ENCODE data around the gene SLC5A8. TPM values are rescaled to one million over a fixed set of nuclear protein-coding genes. Genes with fewer than 3 reads are reported as not detected.

SLC5A8 gene
- not detected for total RNA-seq

GRCh38 chr12:101209319-101210302, at the start of gene SLC5A8:
SLC5A8 (minus strand) TSS chr12:101210238; CDS start chr12:101209848, 390 bp downstream.
- Mint-ChIP-seq H3K4me1 (ENCODE audit: low read depth) (no peaks in the 10 kb centered on the region), H3K9me3 (peaks cover 4% of the 10 kb centered on the region), H3K27me3 (ENCODE audit: low read depth) (peaks cover 28% of the 10 kb centered on the region), H3K36me3 (ENCODE audit: insufficient read depth) (no peaks in the 10 kb centered on the region), H3K4me3 (no peak within 1 kb of the TSS)
- ATAC-seq (no peak), DNase-seq (no peak)

GRCh38 chr12:101257357-101257756, 47.3 kb upstream of the SLC5A8 start:
- no peak overlapping the region for H3K4me3 Mint-ChIP-seq
- peaks cover 3% of the 10 kb centered on the region for H3K27me3 Mint-ChIP-seq (ENCODE audit: low read depth)
- no peaks in the 10 kb centered on the region for H3K36me3 Mint-ChIP-seq (ENCODE audit: insufficient read depth)
- H3K4me1 Mint-ChIP-seq (ENCODE audit: low read depth), result no peaks in the 10 kb centered on the region
- ATAC-seq, result no peak
- no peak for DNase-seq
- H3K9me3 Mint-ChIP-seq, result no peaks in the 10 kb centered on the region

GRCh38 chr12:101256266-101256665, 46.2 kb upstream of the SLC5A8 start:
- H3K4me1 Mint-ChIP-seq (ENCODE audit: low read depth), result no peaks in the 10 kb centered on the region
- DNase-seq (no peak), ATAC-seq (no peak)
- no peaks in the 10 kb centered on the region for H3K36me3 Mint-ChIP-seq (ENCODE audit: insufficient read depth)
- H3K27me3 Mint-ChIP-seq (ENCODE audit: low read depth), result peaks cover 3% of the 10 kb centered on the region
- H3K4me3 Mint-ChIP-seq, result no peak overlapping the region
- no peaks in the 10 kb centered on the region for H3K9me3 Mint-ChIP-seq

- DNase-seq, result no peak
- Mint-ChIP-seq H3K4me3 (no peak overlapping the region), H3K4me1 (ENCODE audit: low read depth) (no peaks in the 10 kb centered on the region), H3K27me3 (ENCODE audit: low read depth) (peaks cover 5% of the 10 kb centered on the region), H3K36me3 (ENCODE audit: insufficient read depth) (no peaks in the 10 kb centered on the region), H3K9me3 (no peaks in the 10 kb centered on the region)
- no peak for ATAC-seq
Observed at GRCh38 chr12:101243616-101244015, 33.6 kb upstream of the SLC5A8 start.

GRCh38 chr12:101243074-101243473, 33.0 kb upstream of the SLC5A8 start:
- no peaks in the 10 kb centered on the region for H3K36me3 Mint-ChIP-seq (ENCODE audit: insufficient read depth)
- no peak for DNase-seq
- H3K4me3 Mint-ChIP-seq, result no peak overlapping the region
- no peak for ATAC-seq
- H3K27me3 Mint-ChIP-seq (ENCODE audit: low read depth), result peaks cover 7% of the 10 kb centered on the region
- no peaks in the 10 kb centered on the region for H3K9me3 Mint-ChIP-seq
- H3K4me1 Mint-ChIP-seq (ENCODE audit: low read depth), result no peaks in the 10 kb centered on the region

- peaks cover 7% of the 10 kb centered on the region for H3K27me3 Mint-ChIP-seq (ENCODE audit: low read depth)
- ATAC-seq (no peak), DNase-seq (no peak)
- no peaks in the 10 kb centered on the region for H3K4me1 Mint-ChIP-seq (ENCODE audit: low read depth)
- H3K4me3 Mint-ChIP-seq, result no peak overlapping the region
- no peaks in the 10 kb centered on the region for H3K36me3 Mint-ChIP-seq (ENCODE audit: insufficient read depth)
- no peaks in the 10 kb centered on the region for H3K9me3 Mint-ChIP-seq
Observed at GRCh38 chr12:101238800-101239329, 28.8 kb upstream of the SLC5A8 start.

- Mint-ChIP-seq H3K9me3 (no peaks in the 10 kb centered on the region), H3K4me3 (no peak overlapping the region), H3K36me3 (ENCODE audit: insufficient read depth) (no peaks in the 10 kb centered on the region), H3K4me1 (ENCODE audit: low read depth) (no peaks in the 10 kb centered on the region), H3K27me3 (ENCODE audit: low read depth) (peaks cover 7% of the 10 kb centered on the region)
- DNase-seq (no peak), ATAC-seq (no peak)
Observed at GRCh38 chr12:101238306-101238705, 28.3 kb upstream of the SLC5A8 start.

GRCh38 chr12:101235686-101236085, 25.6 kb upstream of the SLC5A8 start:
- DNase-seq (no peak), ATAC-seq (no peak)
- Mint-ChIP-seq H3K9me3 (no peaks in the 10 kb centered on the region), H3K27me3 (ENCODE audit: low read depth) (peaks cover 9% of the 10 kb centered on the region), H3K4me1 (ENCODE audit: low read depth) (no peaks in the 10 kb centered on the region), H3K4me3 (no peak overlapping the region), H3K36me3 (ENCODE audit: insufficient read depth) (no peaks in the 10 kb centered on the region)

GRCh38 chr12:101231636-101232035, 21.6 kb upstream of the SLC5A8 start:
- Mint-ChIP-seq H3K9me3 (no peaks in the 10 kb centered on the region), H3K27me3 (ENCODE audit: low read depth) (peaks cover 4% of the 10 kb centered on the region), H3K4me1 (ENCODE audit: low read depth) (no peaks in the 10 kb centered on the region), H3K36me3 (ENCODE audit: insufficient read depth) (no peaks in the 10 kb centered on the region), H3K4me3 (no peak overlapping the region)
- no peak for DNase-seq
- ATAC-seq, result no peak

- no peaks in the 10 kb centered on the region for H3K4me1 Mint-ChIP-seq (ENCODE audit: low read depth)
- H3K9me3 Mint-ChIP-seq, result no peaks in the 10 kb centered on the region
- DNase-seq (no peak), ATAC-seq (no peak)
- no peaks in the 10 kb centered on the region for H3K36me3 Mint-ChIP-seq (ENCODE audit: insufficient read depth)
- no peak overlapping the region for H3K4me3 Mint-ChIP-seq
- H3K27me3 Mint-ChIP-seq (ENCODE audit: low read depth), result peaks cover 8% of the 10 kb centered on the region
Observed at GRCh38 chr12:101230547-101230946, 20.5 kb upstream of the SLC5A8 start.

- Mint-ChIP-seq H3K36me3 (ENCODE audit: insufficient read depth) (no peaks in the 10 kb centered on the region), H3K4me3 (no peak overlapping the region)
Observed at GRCh38 chr12:101229841-101230241, 19.8 kb upstream of the SLC5A8 start.

GRCh38 chr12:101221301-101221700, 11.3 kb upstream of the SLC5A8 start:
- Mint-ChIP-seq H3K9me3 (peaks cover 4% of the 10 kb centered on the region), H3K27me3 (ENCODE audit: low read depth) (peaks cover 6% of the 10 kb centered on the region), H3K36me3 (ENCODE audit: insufficient read depth) (no peaks in the 10 kb centered on the region), H3K4me3 (no peak overlapping the region), H3K4me1 (ENCODE audit: low read depth) (no peaks in the 10 kb centered on the region)
- ATAC-seq (no peak), DNase-seq (no peak)

More at GRCh38 chr12:101229841-101230241, 19.8 kb upstream of the SLC5A8 start:
- Mint-ChIP-seq H3K9me3 (no peaks in the 10 kb centered on the region), H3K27me3 (ENCODE audit: low read depth) (peaks cover 8% of the 10 kb centered on the region), H3K4me1 (ENCODE audit: low read depth) (no peaks in the 10 kb centered on the region)
- DNase-seq (no peak), ATAC-seq (no peak)

- ATAC-seq (no peak), DNase-seq (no peak)
- Mint-ChIP-seq H3K4me3 (no peak overlapping the region), H3K9me3 (peaks cover 13% of the 10 kb centered on the region), H3K4me1 (ENCODE audit: low read depth) (no peaks in the 10 kb centered on the region), H3K27me3 (ENCODE audit: low read depth) (peaks cover 3% of the 10 kb centered on the region), H3K36me3 (ENCODE audit: insufficient read depth) (no peaks in the 10 kb centered on the region)
Observed at GRCh38 chr12:101216810-101217209, 6.8 kb upstream of the SLC5A8 start.

GRCh38 chr12:101207086-101207780, 2.8 kb downstream of the SLC5A8 start:
- Mint-ChIP-seq H3K27me3 (ENCODE audit: low read depth) (peaks cover 25% of the 10 kb centered on the region), H3K36me3 (ENCODE audit: insufficient read depth) (no peaks in the 10 kb centered on the region), H3K4me3 (no peak overlapping the region), H3K4me1 (ENCODE audit: low read depth) (no peaks in the 10 kb centered on the region), H3K9me3 (no peaks in the 10 kb centered on the region)
- DNase-seq (no peak), ATAC-seq (no peak)
